Testis (tissue), 2 donors: ENCODE measurements around the gene HDAC7.

Experiments
- CTCF ChIP-seq, 3 experiments: fragments of 450-650 bp in 2 of 3; fragments of 200-600 bp in 1 of 3; sonication (generic) in 1 of 3; IDR thresholded peaks; one replicate each; pipeline ENCODE4 v1.5.1; 2016 to 2019; ENCODE audit warnings: antibody characterized with exemption in 3 of 3, mild to moderate bottlenecking in 2 of 3, moderate library complexity in 1 of 3
- POLR2A ChIP-seq: fragments of 450-650 bp; IDR thresholded peaks from one replicate; pipeline ENCODE4 v1.6.1; 2017; ENCODE audit warnings: antibody characterized with exemption, mild to moderate bottlenecking, moderate library complexity

- TF ChIP-seq CTCF (IDR thresholded peaks at IDR 0.05): no peak
- TF ChIP-seq POLR2A: no peak
Measured at GRCh38 chr12:47867495-47867941, 47.8 kb upstream of the HDAC7 start.
